Activated T-helper 1 cell treated with anti-CD3 and anti-CD28 coated beads, Interleukin-12 subunit alpha, Interleukin-12 subunit beta, Interleukin-2, Interleukin-4 antibody, amounts not matched to agents 30 ng/mL and 10 ng/mL and 1 ng/mL, durations not matched to agents 14 hours and 24 hours and 36 hours (primary cell): Measurements from ENCODE around the gene BBS10. TPM values are rescaled to one million over a fixed set of nuclear protein-coding genes. Genes with fewer than 3 reads are reported as not detected.
A peak's percentile ranks its signal among the peaks of the same experiment; 100 is the strongest.
"Not testable (repeated sequence)": the region's sequence is repeated elsewhere in the genome, so short reads cannot be mapped to it uniquely, and the experiment has no call there.

ENCODE experiments used
- DNase-seq: peaks from one replicate; pipeline ENCODE4 v3.0.0; 2021; ENCODE audit warnings: low spot score
- H3K27ac Mint-ChIP-seq: one replicate; pipeline ENCODE4 v1.8.0; 2021; ENCODE audit warnings: mild to moderate bottlenecking, mixed read lengths
- H3K27me3 Mint-ChIP-seq: one replicate; pipeline ENCODE4 v1.8.0; 2022; ENCODE audit warnings: mild to moderate bottlenecking, moderate library complexity, mixed read lengths; ENCODE audit not compliant: insufficient read depth
- H3K36me3 Mint-ChIP-seq: one replicate; pipeline ENCODE4 v1.8.0; 2021; ENCODE audit warnings: low read depth, mixed read lengths
- H3K4me1 Mint-ChIP-seq: one replicate; pipeline ENCODE4 v1.8.0; 2021; ENCODE audit warnings: low read depth, mixed read lengths
- H3K4me3 Mint-ChIP-seq: one replicate; pipeline ENCODE4 v1.8.0; 2021; ENCODE audit warnings: mild to moderate bottlenecking, moderate library complexity, mixed read lengths
- H3K9me3 Mint-ChIP-seq: one replicate; pipeline ENCODE4 v1.8.0; 2021; ENCODE audit warnings: mixed read lengths
- intact Hi-C: fragments of 100-400 bp; cut with micrococcal nuclease; formaldehyde crosslinking; loops from one replicate; pipeline ENCODE4 v1.15.1; 2024
- total RNA-seq: library from RNA; stranded (reverse); gene quantifications from 2 replicates; pipeline ENCODE4 v1.2.3, GENCODE V29; 2022

The BBS10 gene
- 3.7 and 4.1 TPM in 2 replicates for total RNA-seq

DNA sequence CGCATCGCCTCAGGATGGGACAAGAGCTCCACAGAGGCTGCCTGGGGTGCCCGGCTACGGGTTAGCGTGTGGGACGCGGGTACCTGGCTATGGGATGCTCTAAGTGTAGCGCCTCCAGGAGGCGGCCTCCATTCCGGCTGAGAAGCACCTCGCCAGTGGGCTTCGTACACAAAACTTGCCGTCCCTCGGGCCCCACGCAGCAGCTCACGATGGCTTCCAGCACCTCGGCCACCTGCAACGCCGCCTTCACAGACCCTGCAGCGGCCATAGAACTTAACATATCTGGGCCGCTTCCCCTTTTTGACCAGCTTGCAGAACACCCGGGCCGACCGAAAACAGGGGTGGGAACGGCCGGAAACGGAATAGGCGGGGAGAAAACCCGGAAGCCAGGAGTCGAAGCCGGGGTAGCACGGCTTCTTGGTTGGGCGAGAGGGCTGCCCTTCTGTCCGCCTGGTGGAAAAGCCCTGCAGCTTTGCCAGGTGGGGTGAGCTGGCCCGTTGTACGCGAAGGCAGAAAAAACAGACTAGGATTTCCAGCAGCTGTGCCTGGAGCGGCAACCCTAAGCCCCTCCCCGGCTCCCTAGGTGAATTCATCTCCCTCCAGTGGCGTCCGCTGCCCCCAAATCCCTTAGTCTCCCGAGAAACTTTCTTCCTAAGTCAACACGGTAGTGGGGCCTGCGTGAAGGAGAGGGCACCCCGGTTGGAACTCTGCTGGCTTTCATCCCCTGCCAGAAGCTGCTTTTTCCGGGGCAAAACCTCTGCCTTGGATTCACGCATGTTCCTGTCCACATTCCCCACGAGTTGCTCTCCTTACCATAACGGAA lies at the start of gene BBS10:
TSS of gene BBS10 (minus strand) at position 337 of the 823 bp plus-strand sequence. CDS start at position 280, 57 bp downstream.
- peak; percentile 81 for DNase-seq
- Mint-ChIP-seq H3K36me3 (peaks cover 3% of the 10 kb centered on the region), H3K27ac (peak within 1 kb of the TSS; percentile 88), H3K9me3 (no peaks in the 10 kb centered on the region), H3K4me1 (peaks cover 29% of the 10 kb centered on the region), H3K27me3 (peaks cover 1% of the 10 kb centered on the region), H3K4me3 (peak within 1 kb of the TSS; percentile 95)
- intact Hi-C loops, result loop anchor here (1.0 to 10.0 kb wide), 14 partner anchors 18 to 1016 kb away; partner anchors contain the start of genes CAPS2, GLIPR1L1, GLIPR1L2 and KRR1

DNA sequence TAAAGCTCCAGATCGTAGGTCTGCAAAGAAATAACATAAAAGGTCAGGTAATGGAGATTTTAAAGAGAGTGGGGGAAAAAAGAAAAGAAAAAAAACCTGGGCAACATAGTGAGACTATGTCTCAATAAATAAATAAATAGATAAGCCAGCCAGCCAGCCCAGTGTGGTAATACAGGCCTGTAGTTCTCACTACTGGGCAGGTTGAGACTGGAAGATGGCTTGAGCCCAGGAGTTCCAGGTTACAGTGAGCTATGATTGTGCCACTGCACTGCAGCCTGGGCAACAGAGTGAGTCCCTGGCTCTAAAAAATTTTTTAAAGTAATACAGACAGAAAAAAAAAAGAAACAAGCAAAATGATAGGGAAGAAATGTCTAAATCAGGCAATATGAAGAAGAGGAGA lies 43.2 kb upstream of the BBS10 start:
- H3K9me3 Mint-ChIP-seq, result no peaks in the 10 kb centered on the region
- no peaks in the 10 kb centered on the region for H3K27me3 Mint-ChIP-seq
- H3K4me1 Mint-ChIP-seq, result peaks cover 8% of the 10 kb centered on the region
- H3K36me3 Mint-ChIP-seq, result peaks cover 24% of the 10 kb centered on the region
- intact Hi-C loops, result no loop called here
- no peak overlapping the region for H3K27ac Mint-ChIP-seq
- DNase-seq, result no peak
- H3K4me3 Mint-ChIP-seq, result no peak overlapping the region

DNA sequence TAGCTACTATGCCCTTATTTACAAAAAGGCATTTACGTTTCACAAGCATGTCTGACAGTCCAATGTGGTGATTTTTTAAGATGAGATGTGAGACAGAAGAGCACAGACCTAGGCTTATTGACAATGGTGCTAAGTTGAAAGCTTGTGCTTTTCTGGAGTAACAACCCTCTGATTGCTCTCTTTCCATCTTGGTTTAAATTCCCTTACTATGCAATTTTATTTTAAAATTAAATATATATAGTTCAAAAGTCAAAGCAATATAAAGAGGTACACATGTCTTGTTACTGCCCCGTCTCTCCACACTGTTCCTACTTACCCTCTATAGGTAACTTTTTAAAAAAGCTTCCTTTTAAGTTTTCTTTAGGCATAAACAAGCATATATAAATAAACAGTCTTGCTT lies 39.4 kb upstream of the BBS10 start:
- Mint-ChIP-seq H3K27me3 (no peaks in the 10 kb centered on the region), H3K4me3 (no peak overlapping the region), H3K27ac (no peak overlapping the region), H3K4me1 (peaks cover 8% of the 10 kb centered on the region), H3K9me3 (no peaks in the 10 kb centered on the region), H3K36me3 (peaks cover 39% of the 10 kb centered on the region)
- intact Hi-C loops, result no loop called here
- DNase-seq, result no peak

DNA sequence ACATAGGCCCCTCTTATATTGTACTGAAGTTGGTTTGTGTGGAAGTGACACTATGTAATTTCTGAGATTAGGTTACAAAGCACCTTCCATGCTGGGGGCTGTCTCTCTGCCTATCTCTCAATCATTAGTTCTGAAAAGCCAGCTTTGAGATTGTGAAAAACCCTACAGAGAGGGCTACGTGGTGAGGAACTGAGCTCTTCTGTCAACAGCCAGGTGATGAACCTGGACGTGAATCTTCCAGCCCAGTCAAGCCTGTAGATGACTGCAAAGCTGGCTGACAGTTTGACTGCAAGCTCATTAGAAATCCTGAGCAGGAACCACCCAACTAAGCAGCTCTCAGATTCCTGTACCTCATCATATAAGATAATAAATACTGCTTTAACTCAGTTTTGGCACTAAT lies 36.3 kb upstream of the BBS10 start:
- Mint-ChIP-seq H3K4me1 (no peaks in the 10 kb centered on the region), H3K4me3 (no peak overlapping the region), H3K27ac (no peak overlapping the region), H3K36me3 (peaks cover 34% of the 10 kb centered on the region), H3K9me3 (no peaks in the 10 kb centered on the region), H3K27me3 (no peaks in the 10 kb centered on the region)
- intact Hi-C loops, result no loop called here
- no peak for DNase-seq

DNA sequence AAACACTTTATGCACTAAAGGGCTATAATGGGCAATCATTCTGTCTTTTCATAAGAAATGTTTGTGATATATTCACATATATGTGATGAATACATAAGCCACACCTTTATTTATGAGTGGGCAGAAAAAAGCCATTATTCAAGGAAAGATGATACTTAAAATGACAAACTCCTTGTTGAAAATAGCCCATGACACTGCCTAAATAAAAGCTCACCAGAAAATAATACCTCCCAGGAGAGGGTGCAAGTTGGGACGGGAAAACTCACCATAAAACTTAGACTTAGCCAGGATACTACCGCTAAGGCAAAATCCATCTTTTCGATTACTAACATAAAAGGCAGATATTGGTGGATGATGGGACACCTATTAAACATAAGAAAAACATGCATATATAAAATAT lies 35.8 kb upstream of the BBS10 start:
- intact Hi-C loops, result no loop called here
- Mint-ChIP-seq H3K4me3 (no peak overlapping the region), H3K36me3 (peaks cover 31% of the 10 kb centered on the region), H3K27me3 (no peaks in the 10 kb centered on the region), H3K9me3 (no peaks in the 10 kb centered on the region), H3K27ac (no peak overlapping the region), H3K4me1 (no peaks in the 10 kb centered on the region)
- no peak for DNase-seq

DNA sequence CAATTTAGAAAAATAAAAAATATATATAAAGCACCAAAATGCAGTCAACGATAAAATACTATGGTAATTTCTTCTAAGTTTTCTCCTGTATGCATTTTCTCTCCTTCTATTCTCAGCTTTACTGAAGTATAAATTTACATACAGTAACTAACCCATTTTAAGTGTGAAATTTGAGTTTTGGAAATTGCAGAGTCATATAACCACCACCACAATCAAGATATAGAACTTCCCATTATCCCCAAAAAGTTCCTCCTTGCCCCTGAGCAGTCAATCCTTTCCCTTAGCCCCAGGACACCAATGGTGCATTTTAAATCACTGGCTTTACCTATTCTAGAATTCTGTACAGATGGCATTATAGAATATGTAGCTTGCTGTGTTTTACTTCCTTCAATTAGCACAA lies 31.0 kb upstream of the BBS10 start:
- intact Hi-C loops, result no loop called here
- no peak for DNase-seq
- Mint-ChIP-seq H3K4me3 (no peak overlapping the region), H3K27me3 (no peaks in the 10 kb centered on the region), H3K4me1 (no peaks in the 10 kb centered on the region), H3K27ac (no peak overlapping the region), H3K36me3 (peaks cover 39% of the 10 kb centered on the region), H3K9me3 (no peaks in the 10 kb centered on the region)

DNA sequence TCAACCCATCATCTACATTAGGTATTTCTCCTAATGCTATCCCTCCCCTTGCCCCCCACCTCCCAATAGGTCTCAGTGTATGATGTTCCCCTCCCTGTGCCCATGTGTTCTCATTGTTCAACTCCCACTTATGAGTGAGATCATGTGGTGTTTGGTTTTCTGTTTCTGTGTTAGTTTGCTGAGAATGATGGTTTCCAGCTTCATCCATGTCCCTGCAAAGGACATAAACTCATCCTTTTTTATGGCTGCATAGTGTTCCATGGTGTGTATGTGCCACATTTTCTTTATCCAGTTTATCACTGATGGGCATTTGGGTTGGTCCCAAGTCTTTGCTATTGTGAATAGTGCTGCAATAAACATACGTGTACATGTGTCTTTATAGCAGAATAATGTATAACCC lies 28.7 kb upstream of the BBS10 start:
- intact Hi-C loops, result not testable (repeated sequence)

DNA sequence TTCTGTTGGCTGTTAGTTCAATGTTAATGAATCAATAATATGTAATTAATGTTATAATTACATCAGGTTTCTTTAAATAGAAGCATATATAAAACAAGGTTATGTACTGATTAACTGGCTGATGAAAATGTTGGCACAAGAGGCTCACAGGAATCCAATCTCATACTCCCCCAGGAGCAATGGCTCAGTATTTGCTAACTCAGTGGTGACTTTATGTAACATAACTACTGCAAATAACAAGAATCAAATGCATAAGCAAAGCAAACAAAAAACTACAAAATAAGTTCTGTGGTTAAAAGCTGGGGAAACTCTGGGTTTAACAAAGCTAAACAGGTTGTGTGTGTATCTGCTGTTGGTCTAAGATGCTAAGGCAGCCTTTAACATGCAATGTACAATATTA lies 27.7 kb upstream of the BBS10 start:
- peaks cover 39% of the 10 kb centered on the region for H3K36me3 Mint-ChIP-seq
- no peaks in the 10 kb centered on the region for H3K9me3 Mint-ChIP-seq
- no peak overlapping the region for H3K27ac Mint-ChIP-seq
- no peaks in the 10 kb centered on the region for H3K27me3 Mint-ChIP-seq
- no peak for DNase-seq
- H3K4me3 Mint-ChIP-seq, result no peak overlapping the region
- no peaks in the 10 kb centered on the region for H3K4me1 Mint-ChIP-seq
- intact Hi-C loops, result no loop called here

More for the DNA sequence above, 28.7 kb upstream of the BBS10 start:
- peaks cover 38% of the 10 kb centered on the region for H3K36me3 Mint-ChIP-seq
- peak overlapping the region; percentile 61 for H3K27ac Mint-ChIP-seq
- not testable (repeated sequence) for H3K4me3 Mint-ChIP-seq, DNase-seq, H3K4me1 Mint-ChIP-seq, H3K27me3 Mint-ChIP-seq, H3K9me3 Mint-ChIP-seq

DNA sequence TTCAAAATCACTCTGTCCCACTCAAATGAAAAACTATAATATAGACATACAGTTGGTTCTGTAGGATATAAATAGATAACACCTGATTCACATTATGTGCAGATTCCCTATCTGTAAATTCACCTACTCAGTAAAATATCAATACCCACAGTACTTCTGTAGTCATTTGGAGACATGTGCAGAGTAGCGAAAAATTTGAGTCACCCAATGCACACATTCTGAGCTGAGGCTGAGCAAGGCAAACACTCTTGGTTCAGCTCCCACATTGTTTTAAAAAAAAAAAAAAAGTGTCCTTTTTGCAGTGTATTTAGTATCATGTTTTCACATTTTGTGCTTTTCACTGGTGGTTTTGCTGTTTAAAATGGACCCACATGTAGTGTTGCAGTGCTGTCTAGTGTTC lies 27.3 kb upstream of the BBS10 start:
- Mint-ChIP-seq H3K4me1 (no peaks in the 10 kb centered on the region), H3K4me3 (no peak overlapping the region), H3K9me3 (no peaks in the 10 kb centered on the region), H3K27me3 (no peaks in the 10 kb centered on the region), H3K27ac (no peak overlapping the region), H3K36me3 (peaks cover 43% of the 10 kb centered on the region)
- DNase-seq, result no peak
- intact Hi-C loops, result no loop called here

DNA sequence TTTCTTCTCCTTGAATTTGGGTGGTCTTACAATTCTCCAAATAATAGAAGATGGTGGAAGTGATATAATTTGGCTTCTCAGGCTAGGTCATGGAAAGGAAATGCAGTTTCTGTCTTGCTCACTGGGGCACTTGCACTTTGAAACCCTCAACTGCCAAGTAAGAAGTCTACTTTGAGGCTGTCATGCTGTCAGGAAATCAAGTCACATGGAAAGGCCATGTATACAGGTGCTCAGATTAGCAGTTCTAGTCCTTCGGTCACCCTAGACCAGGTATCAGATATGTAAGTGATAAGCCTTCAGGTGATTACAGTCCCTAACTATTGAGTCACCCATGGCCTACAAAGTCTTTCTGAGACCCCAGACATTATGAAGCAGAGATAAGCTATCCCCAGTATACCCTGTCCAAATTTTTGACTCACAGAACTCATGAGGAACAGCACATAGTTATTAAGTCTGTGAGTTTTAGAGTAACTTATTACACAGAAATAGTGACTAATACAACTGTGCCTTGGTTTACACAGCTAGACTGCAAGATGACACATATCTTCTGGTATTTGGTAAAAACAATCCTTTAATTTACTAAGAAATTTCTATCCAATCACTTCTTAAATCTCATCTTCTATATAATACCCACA lies 26.3 kb upstream of the BBS10 start:
- no peaks in the 10 kb centered on the region for H3K4me1 Mint-ChIP-seq
- no peak overlapping the region for H3K4me3 Mint-ChIP-seq
- H3K27me3 Mint-ChIP-seq, result no peaks in the 10 kb centered on the region
- peaks cover 50% of the 10 kb centered on the region for H3K36me3 Mint-ChIP-seq
- H3K27ac Mint-ChIP-seq, result no peak overlapping the region
- intact Hi-C loops, result no loop called here
- no peak for DNase-seq
- H3K9me3 Mint-ChIP-seq, result no peaks in the 10 kb centered on the region

DNA sequence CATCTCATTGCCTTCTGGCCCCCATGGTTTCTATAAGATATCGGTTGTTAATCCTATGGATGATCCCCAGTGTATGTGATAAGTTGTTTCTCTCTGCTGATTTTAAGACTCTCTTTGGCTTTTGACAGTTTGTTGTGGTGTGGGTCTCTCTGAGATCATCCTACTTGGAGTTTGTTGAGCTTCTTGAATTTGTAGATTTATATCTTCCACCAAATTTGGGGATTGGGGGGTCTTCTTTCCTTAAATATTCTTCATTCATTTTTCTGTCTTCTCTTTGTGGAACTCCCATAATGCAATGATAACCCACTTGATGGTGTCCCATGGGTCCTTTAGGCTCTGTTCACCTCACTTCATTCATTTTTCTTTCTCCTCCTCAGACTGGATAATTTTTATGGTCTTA lies 20.0 kb upstream of the BBS10 start:
- H3K4me3 Mint-ChIP-seq, result no peak overlapping the region
- H3K4me1 Mint-ChIP-seq, result no peaks in the 10 kb centered on the region
- H3K36me3 Mint-ChIP-seq, result peaks cover 67% of the 10 kb centered on the region
- DNase-seq, result no peak
- intact Hi-C loops, result no loop called here
- H3K27me3 Mint-ChIP-seq, result no peaks in the 10 kb centered on the region
- no peak overlapping the region for H3K27ac Mint-ChIP-seq
- H3K9me3 Mint-ChIP-seq, result peaks cover 11% of the 10 kb centered on the region

DNA sequence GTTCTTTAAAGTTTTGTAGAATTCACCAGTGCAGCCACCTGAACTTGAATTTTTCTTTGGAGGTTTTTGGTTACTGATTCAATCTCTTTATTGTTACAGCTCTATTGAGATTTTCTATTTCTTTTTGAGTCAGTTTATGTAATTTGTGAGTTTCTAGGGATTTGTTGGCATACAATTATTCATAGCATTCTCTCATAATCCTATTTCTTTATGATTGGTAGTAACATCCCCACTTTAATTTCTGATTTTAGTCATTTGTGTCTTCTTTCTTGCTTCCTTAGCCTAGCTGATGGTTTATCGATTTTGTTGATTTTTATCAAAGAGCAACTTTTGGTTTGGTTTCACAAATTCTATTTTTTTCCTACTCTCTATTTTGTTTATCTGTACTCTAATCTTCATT lies 17.9 kb upstream of the BBS10 start:
- H3K4me1 Mint-ChIP-seq, result no peaks in the 10 kb centered on the region
- H3K27ac Mint-ChIP-seq, result no peak overlapping the region
- no peak overlapping the region for H3K4me3 Mint-ChIP-seq
- no peaks in the 10 kb centered on the region for H3K27me3 Mint-ChIP-seq
- intact Hi-C loops, result loop anchor here (1.0 kb wide), 1 partner anchor 18 kb away; the partner anchor contains the start of gene BBS10
- H3K9me3 Mint-ChIP-seq, result peaks cover 11% of the 10 kb centered on the region
- DNase-seq, result no peak
- peaks cover 69% of the 10 kb centered on the region for H3K36me3 Mint-ChIP-seq

DNA sequence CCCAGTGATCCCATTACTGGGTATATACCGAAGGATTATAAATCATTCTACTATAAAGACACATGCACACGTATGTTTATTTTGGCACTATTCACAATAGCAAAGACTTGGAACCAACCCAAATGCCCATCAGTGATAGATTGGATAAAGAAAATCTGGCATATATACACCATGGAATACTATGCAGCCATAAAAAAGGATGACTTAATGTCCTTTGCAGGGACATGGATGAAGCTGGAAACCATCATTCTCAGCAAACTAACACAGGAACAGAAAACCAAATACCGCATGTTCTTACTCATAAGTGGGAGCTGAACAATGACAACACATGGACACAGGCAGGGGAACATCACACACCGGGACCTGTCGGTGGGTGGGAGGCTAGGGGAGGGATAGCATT lies 15.9 kb upstream of the BBS10 start:
- intact Hi-C loops, H3K4me1 Mint-ChIP-seq, H3K27me3 Mint-ChIP-seq, H3K27ac Mint-ChIP-seq, H3K4me3 Mint-ChIP-seq, DNase-seq: not testable (repeated sequence)
- Mint-ChIP-seq H3K9me3 (peaks cover 11% of the 10 kb centered on the region), H3K36me3 (peaks cover 66% of the 10 kb centered on the region)
